Panc1 (cell line): ENCODE data around the gene MYO1B.

Source experiments
- CTCF ChIP-seq: fragments of 450-650 bp; IDR thresholded peaks from 2 replicates; pipeline ENCODE4 v1.5.1; 2017; ENCODE audit warnings: mild to moderate bottlenecking
- POLR2AphosphoS5 ChIP-seq: IDR thresholded peaks from 2 replicates; pipeline ENCODE4 v1.6.1; 2012; ENCODE audit warnings: mild to moderate bottlenecking, low read depth, low read length, moderate library complexity
- REST ChIP-seq, 2 experiments: IDR thresholded peaks; 2 replicates each; pipeline ENCODE4 v1.6.1; 2011 to 2012; ENCODE audit warnings: low read depth in 2 of 2, control low read depth in 1 of 2, low read length in 1 of 2, mild to moderate bottlenecking in 1 of 2, moderate library complexity in 1 of 2; ENCODE audit not compliant: insufficient read depth in 1 of 2
- SIN3A ChIP-seq: IDR thresholded peaks from 2 replicates; pipeline ENCODE4 v1.6.1; 2012; ENCODE audit warnings: low read depth, mild to moderate bottlenecking, low read length, moderate library complexity, borderline replicate concordance; ENCODE audit not compliant: insufficient read depth
- TCF7L2 ChIP-seq: IDR thresholded peaks from 2 replicates; pipeline ENCODE4 v1.6.1; 2011; ENCODE audit warnings: mild to moderate bottlenecking, low read depth, low read length, inconsistent platforms

GRCh38 chr2:191401287-191401686 lies 156.1 kb downstream of the MYO1B start:
- TF ChIP-seq POLR2AphosphoS5 (no peak), REST (IDR thresholded peaks at IDR 0.05; ENCODE audit: insufficient read depth in 1 of 2, low read depth in 2 of 2, low read length in 1 of 2) (no peak), CTCF (no peak), SIN3A (no peak), TCF7L2 (no peak)
